PC-9 (cell line): ENCODE measurements around the gene LAMB4. TPM values are rescaled to one million over a fixed set of nuclear protein-coding genes. Genes with fewer than 3 reads are reported as not detected.

Experiments used
- BruUV-seq: library from RNA; stranded (reverse); fragments of 400-500 nt; replicated peaks from 2 replicates; lab custom pipeline; 2021; lab: Mats Ljungman, UMichigan
- CTCF ChIA-PET: fragments of 300-600 bp; sonication (Branson Sonifier 250); formaldehyde crosslinking; loops from one replicate; lab custom pipeline; 2022; ENCODE audit warnings: antibody characterized with exemption; lab: Charles Lee
- POLR2A ChIA-PET: fragments of 300-600 bp; sonication (Branson Sonifier 250); formaldehyde crosslinking; loops from one replicate; lab custom pipeline; 2022; ENCODE audit warnings: antibody characterized with exemption; ENCODE audit not compliant: unreplicated experiment; lab: Charles Lee
- DNase-seq, 2 experiments: peaks; one replicate each; pipeline versions ENCODE4 v3.0.0 to v3.0.0-alpha.2; 2015 to 2022; ENCODE audit warnings: mixed read lengths in 1 of 2
- H2AFZ ChIP-seq: fragments of 200-600 bp; sonication (generic); 2 replicates; pipeline ENCODE4 v1.8.1; 2017; ENCODE audit warnings: antibody characterized with exemption
- H3F3A ChIP-seq: fragments of 200-600 bp; sonication (generic); 2 replicates; pipeline ENCODE4 v1.8.1; 2017; ENCODE audit warnings: antibody characterized with exemption, mild to moderate bottlenecking, low read depth; ENCODE audit not compliant: insufficient read depth
- H3K27ac ChIP-seq: fragments of 200-600 bp; sonication (generic); 2 replicates; pipeline ENCODE4 v1.6.1; 2016; ENCODE audit warnings: mixed run types
- H3K27me3 ChIP-seq: fragments of 200-600 bp; sonication (generic); 2 replicates; pipeline ENCODE4 v1.6.1; 2016; ENCODE audit warnings: low read depth, mixed run types; ENCODE audit not compliant: insufficient read depth
- H3K36me3 ChIP-seq: fragments of 200-600 bp; sonication (generic); 2 replicates; pipeline ENCODE4 v1.6.1; 2016; ENCODE audit warnings: low read depth, mixed run types
- H3K4me1 ChIP-seq: fragments of 200-600 bp; sonication (generic); replicated peaks from 2 replicates; pipeline ENCODE4 v1.6.1; 2016; ENCODE audit warnings: mixed run types; ENCODE audit not compliant: insufficient read depth
- H3K4me2 ChIP-seq: fragments of 200-600 bp; sonication (generic); 2 replicates; pipeline ENCODE4 v1.6.1; 2017; ENCODE audit warnings: mixed run types
- H3K4me3 ChIP-seq: fragments of 200-600 bp; sonication (generic); 2 replicates; pipeline ENCODE4 v1.6.1; 2016; ENCODE audit warnings: mixed run types
- H3K79me2 ChIP-seq: fragments of 200-600 bp; sonication (generic); 2 replicates; pipeline ENCODE4 v1.6.1; 2017; ENCODE audit warnings: low read depth, mixed run types
- H3K9me2 ChIP-seq: fragments of 200-600 bp; sonication (generic); 2 replicates; pipeline ENCODE4 v1.8.1; 2017; ENCODE audit warnings: mild to moderate bottlenecking; ENCODE audit not compliant: insufficient read depth
- H3K9me3 ChIP-seq: fragments of 200-600 bp; sonication (generic); 2 replicates; pipeline ENCODE4 v1.8.1; 2016; ENCODE audit warnings: low read depth; ENCODE audit not compliant: insufficient read depth
- H4K20me1 ChIP-seq: fragments of 200-600 bp; sonication (generic); 2 replicates; pipeline ENCODE4 v1.8.1; 2017; ENCODE audit not compliant: insufficient read depth
- EZH2 ChIP-seq: fragments of 200-600 bp; sonication (generic); IDR thresholded peaks from 2 replicates; pipeline ENCODE4 v1.8.0; 2017; ENCODE audit warnings: antibody characterized with exemption, low read depth
- intact Hi-C: fragments of 100-400 bp; cut with micrococcal nuclease; formaldehyde crosslinking; loops from one replicate; pipeline ENCODE4 v1.10.0; 2022; ENCODE audit not compliant: unreplicated experiment
- total RNA-seq: library from RNA; stranded (reverse); gene quantifications from 2 replicates; pipeline ENCODE4 v1.2.3, GENCODE V29; 2021
- TF ChIP-seq, protein P1 (sequence below): fragments of 200-600 bp; sonication (generic); conservative IDR thresholded peaks from 2 replicates; pipeline ENCODE4 v1.6.1; 2017; ENCODE audit warnings: mixed run types, antibody characterized with exemption, mild to moderate bottlenecking, moderate library complexity

The LAMB4 gene
- total RNA-seq, 1 experiment from 2014 or later, result 0.83 TPM

DNA sequence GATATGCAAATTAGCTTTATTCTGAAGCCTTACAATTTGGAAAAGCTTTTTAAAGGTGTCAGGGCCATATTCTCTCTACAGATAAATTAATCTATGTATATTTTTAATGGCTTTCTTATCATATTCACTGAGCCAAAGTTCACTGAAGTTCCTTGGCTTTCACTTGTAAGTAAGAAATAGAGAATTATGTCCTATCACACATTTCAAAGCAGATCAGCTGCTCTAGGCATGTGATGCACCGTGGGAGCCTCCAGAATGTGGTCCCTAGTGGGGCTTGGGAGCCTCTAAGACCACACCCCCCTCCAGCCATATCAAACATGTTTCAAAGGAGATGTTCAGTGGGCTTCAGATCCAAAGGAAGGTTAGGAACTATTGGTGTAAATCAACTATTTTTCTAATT lies 51.5 kb downstream of the LAMB4 start:
- BruUV-seq, result no TSS peak
- POLR2A ChIA-PET, result no interaction called here
- Histone ChIP-seq H3K36me3 (no peaks in the 10 kb centered on the region), H3K4me3 (no peak overlapping the region), H3F3A (no peaks in the 10 kb centered on the region), H3K4me2 (no peak overlapping the region), H3K9me2 (no peaks in the 10 kb centered on the region), H3K79me2 (no peaks in the 10 kb centered on the region), H3K4me1 (peaks cover 10% of the 10 kb centered on the region), H3K9me3 (peaks cover 8% of the 10 kb centered on the region), H3K27ac (no peak overlapping the region), H3K27me3 (no peaks in the 10 kb centered on the region), H4K20me1 (no peaks in the 10 kb centered on the region), H2AFZ (no peak overlapping the region)
- intact Hi-C loops, result no loop called here
- no peak for DNase-seq
- TF ChIP-seq, protein P1, sequence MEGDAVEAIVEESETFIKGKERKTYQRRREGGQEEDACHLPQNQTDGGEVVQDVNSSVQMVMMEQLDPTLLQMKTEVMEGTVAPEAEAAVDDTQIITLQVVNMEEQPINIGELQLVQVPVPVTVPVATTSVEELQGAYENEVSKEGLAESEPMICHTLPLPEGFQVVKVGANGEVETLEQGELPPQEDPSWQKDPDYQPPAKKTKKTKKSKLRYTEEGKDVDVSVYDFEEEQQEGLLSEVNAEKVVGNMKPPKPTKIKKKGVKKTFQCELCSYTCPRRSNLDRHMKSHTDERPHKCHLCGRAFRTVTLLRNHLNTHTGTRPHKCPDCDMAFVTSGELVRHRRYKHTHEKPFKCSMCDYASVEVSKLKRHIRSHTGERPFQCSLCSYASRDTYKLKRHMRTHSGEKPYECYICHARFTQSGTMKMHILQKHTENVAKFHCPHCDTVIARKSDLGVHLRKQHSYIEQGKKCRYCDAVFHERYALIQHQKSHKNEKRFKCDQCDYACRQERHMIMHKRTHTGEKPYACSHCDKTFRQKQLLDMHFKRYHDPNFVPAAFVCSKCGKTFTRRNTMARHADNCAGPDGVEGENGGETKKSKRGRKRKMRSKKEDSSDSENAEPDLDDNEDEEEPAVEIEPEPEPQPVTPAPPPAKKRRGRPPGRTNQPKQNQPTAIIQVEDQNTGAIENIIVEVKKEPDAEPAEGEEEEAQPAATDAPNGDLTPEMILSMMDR, result no peak
- TF ChIP-seq EZH2, result no peak
- CTCF ChIA-PET, result no interaction called here

- Histone ChIP-seq H3K9me2 (no peaks in the 10 kb centered on the region), H4K20me1 (no peaks in the 10 kb centered on the region), H3K4me3 (no peak overlapping the region), H3K27me3 (no peaks in the 10 kb centered on the region), H3K79me2 (no peaks in the 10 kb centered on the region), H3K9me3 (peaks cover 8% of the 10 kb centered on the region), H3K4me1 (peaks cover 10% of the 10 kb centered on the region), H3K27ac (no peak overlapping the region), H3F3A (no peaks in the 10 kb centered on the region), H3K4me2 (no peak overlapping the region), H2AFZ (no peak overlapping the region), H3K36me3 (no peaks in the 10 kb centered on the region)
- DNase-seq, result no peak
- BruUV-seq, result no TSS peak
- POLR2A ChIA-PET, result no interaction called here
- CTCF ChIA-PET, result no interaction called here
- no peak for TF ChIP-seq EZH2
- TF ChIP-seq, protein P1, result no peak
- intact Hi-C loops, result no loop called here
Measured at GRCh38 chr7:108078211-108078673, 51.9 kb downstream of the LAMB4 start.

DNA sequence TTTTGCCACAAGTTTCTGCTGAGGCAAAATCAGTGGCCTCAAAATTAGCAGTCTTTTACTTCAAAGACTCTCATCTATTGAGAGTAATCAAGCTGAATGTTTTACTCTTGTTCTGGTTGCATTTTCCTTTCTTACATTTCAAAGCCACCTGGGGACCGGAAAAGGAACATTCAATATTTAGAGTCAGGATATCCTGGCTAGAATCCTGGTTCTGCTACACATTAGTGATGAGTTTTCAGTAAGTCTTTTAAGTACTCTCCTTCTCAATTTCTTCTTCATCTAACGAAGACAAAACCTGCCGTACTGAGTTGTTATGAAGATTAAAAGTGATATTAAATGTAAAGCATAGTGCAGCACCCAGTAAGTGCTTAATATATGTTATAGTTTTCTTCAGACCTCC lies 52.5 kb downstream of the LAMB4 start:
- Histone ChIP-seq H3F3A (no peaks in the 10 kb centered on the region), H4K20me1 (no peaks in the 10 kb centered on the region), H3K79me2 (no peaks in the 10 kb centered on the region), H3K4me1 (peaks cover 10% of the 10 kb centered on the region), H2AFZ (no peak overlapping the region), H3K36me3 (no peaks in the 10 kb centered on the region), H3K9me2 (no peaks in the 10 kb centered on the region), H3K4me2 (no peak overlapping the region), H3K4me3 (no peak overlapping the region), H3K9me3 (peaks cover 8% of the 10 kb centered on the region), H3K27me3 (no peaks in the 10 kb centered on the region), H3K27ac (no peak overlapping the region)
- intact Hi-C loops, result no loop called here
- TF ChIP-seq EZH2, result no peak
- TF ChIP-seq, protein P1, result no peak
- POLR2A ChIA-PET, result no interaction called here
- no peak for DNase-seq
- BruUV-seq, result no TSS peak
- CTCF ChIA-PET, result no interaction called here
